GM21423 (cell line): ENCODE measurements around the gene DZIP1.
A peak's percentile ranks its signal among the peaks of the same experiment; 100 is the strongest.
"Not testable (repeated sequence)": the region's sequence is repeated elsewhere in the genome, so short reads cannot be mapped to it uniquely, and the experiment has no call there.

ENCODE experiments used
- ATAC-seq: cut with Tn5 transposase; IDR thresholded peaks from one replicate; pipeline ENCODE4 v1.9.1; 2021; ENCODE audit warnings: mild to moderate bottlenecking, moderate library complexity; ENCODE audit not compliant: unreplicated experiment

DZIP1 gene

GRCh38 chr13:95644601-95645052 is at the start of gene DZIP1:
TSS of gene DZIP1 (minus strand) at chr13:95644706. CDS start at chr13:95642029, 2,677 bp downstream.
- ATAC-seq = peak; percentile 56

DNA sequence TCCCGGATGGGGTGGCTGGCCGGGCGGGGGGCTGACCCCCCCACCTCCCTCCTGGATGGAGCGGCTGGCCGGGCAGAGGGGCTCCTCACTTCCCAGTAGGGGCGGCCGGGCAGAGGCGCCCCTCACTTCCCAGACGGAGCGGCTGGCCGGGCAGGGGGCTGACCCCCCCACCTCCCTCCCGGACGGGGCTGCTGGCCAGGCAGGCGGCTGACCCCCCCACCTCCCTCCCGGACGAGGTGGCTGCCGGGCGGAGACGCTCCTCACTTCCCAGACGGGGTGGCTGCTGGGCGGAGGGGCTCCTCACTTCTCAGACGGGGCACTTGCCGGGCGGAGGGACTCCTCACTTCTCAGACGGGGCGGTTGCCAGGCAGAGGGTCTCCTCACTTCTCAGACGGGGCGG is 46.5 kb upstream of the DZIP1 start:
- ATAC-seq = not testable (repeated sequence)

GRCh38 chr13:95689582-95689926 is 45.0 kb upstream of the DZIP1 start:
- no peak for ATAC-seq

- ATAC-seq = not testable (repeated sequence)
Measured at GRCh38 chr13:95684960-95685359, 40.5 kb upstream of the DZIP1 start.

GRCh38 chr13:95684418-95684817 is 39.9 kb upstream of the DZIP1 start:
- ATAC-seq = no peak

DNA sequence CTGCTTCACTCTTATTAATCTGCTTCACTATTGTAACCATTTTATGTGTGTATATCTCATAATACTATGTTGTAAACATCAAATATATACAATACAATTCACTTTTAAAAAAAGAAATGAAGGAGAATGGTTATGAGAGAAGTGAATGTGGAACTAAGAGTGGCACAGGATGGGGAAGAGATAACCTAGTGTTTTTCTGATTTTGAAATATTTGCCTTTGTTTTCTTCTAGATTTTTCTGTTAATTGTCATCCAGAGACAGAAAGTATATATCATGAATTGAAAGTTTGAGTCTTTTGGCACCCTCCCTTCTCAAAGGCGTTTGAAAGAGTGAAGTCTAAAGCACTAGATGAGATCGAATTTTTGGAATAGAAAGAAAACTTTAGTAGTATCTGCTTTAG is 35.2 kb upstream of the DZIP1 start:
- ATAC-seq = no peak

GRCh38 chr13:95678967-95679366 is 34.5 kb upstream of the DZIP1 start:
- no peak for ATAC-seq

DNA sequence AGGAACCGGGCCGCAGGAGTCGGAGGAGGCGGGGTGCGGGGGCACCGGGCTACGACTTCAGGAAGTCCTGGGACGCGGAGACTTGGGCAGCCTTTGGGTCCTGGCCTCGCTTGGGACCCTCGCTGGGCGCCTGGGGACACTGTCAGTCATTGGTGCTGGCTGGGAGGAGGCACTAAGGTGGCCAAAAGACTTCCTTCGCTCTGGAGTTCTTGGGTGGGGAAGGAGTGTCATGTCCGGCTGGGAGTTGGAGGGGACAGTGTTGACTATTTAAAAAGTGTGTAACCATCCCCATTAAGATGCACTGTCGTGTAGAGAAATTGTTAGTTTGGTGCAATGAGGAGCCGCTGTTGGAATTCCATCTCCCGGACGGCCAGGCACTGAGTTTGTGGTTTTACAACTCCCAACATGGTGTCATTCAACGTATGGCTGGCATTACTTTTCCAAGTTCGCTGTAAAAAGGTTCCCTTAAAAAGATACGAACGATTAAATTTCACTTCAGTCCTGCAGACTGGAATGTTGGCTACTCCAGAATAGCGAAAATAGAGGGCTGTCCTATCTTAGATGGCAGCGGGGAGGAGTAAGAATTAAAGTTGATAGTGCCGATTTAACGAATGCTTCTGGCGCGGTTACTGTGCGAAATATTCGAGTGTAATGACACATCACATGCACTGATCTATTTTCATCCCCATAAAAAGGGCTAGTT is 33.2 kb upstream of the DZIP1 start:
- no peak for ATAC-seq

DNA sequence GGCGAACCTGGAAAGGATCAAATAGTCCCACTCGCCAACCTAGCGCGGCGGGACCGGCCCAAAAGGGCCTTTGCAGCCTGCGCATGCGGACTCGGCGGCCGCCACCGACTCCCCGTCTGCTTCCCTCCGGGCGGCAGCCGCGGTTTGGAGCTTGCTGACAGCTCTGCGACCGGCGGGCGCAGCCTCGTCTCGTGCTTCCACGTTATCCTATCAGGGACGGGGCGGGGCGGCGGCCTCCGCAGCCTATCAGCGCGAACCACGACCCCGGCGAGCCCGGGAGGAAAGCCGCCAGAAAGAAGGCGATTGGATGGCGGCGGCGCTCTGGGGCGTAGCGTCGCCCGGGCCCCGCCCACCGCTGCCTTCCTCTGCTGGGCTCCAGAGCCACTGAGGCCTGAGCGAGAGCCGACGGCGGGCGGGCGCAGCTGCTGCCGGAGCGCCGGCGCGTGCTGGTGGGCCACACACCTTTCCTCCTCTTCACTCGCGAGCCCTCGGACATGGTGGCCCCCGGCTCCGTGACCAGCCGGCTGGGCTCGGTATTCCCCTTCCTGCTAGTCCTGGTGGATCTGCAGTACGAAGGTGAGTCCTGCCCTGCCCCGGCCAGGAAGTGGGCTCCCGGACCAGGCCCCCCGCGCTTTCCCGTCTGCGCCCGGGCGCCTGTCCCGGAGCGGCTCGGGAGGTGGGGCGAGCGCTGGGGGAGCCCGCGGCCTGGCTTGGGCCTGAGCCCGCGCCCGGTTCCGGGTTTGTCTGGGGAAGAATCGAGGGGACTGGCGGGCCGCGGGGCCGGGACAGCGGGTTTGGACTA is 32.5 kb upstream of the DZIP1 start, which contains the start of gene DNAJC3:
Gene DNAJC3 (plus strand): TSS at position 378 of the 802 bp plus-strand sequence. CDS start 117 bp downstream, at position 495.
- peak; percentile 94 for ATAC-seq

- ATAC-seq = peak; percentile 14
Measured at GRCh38 chr13:95676105-95676761, 31.7 kb upstream of the DZIP1 start.

- ATAC-seq = no peak
Measured at GRCh38 chr13:95671597-95671996, 27.1 kb upstream of the DZIP1 start.

- not testable (repeated sequence) for ATAC-seq
Measured at GRCh38 chr13:95667235-95667634, 22.7 kb upstream of the DZIP1 start.

DNA sequence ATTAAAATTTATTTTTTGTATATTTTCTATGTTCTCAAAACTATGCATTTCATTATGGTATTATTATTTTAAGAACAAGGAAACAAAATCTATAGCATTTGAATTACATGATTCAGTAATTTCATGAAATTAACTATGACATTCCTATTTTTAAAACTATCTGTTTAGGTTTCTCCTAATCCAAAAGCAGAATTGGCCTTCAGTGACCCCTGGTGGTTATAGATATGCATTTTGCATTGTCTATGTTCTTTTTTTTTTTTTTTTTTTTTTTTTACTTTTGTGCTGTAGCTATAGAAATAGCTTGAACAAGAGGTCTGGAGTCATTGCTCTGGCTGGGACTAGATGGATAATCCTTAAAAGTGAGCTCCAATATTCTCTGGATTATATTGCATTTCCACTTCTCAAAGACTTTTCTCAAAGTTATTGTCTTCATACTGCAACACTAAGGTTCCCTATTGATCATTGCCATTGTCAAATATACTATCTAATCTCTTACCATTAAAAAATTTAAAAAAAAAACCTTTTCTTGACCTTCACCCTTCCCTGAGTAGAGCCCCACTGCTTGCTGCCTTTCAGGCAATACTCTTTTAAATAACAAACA is 16.6 kb upstream of the DZIP1 start:
- ATAC-seq = no peak

- ATAC-seq = no peak
Measured at GRCh38 chr13:95659500-95659899, 15.0 kb upstream of the DZIP1 start.

DNA sequence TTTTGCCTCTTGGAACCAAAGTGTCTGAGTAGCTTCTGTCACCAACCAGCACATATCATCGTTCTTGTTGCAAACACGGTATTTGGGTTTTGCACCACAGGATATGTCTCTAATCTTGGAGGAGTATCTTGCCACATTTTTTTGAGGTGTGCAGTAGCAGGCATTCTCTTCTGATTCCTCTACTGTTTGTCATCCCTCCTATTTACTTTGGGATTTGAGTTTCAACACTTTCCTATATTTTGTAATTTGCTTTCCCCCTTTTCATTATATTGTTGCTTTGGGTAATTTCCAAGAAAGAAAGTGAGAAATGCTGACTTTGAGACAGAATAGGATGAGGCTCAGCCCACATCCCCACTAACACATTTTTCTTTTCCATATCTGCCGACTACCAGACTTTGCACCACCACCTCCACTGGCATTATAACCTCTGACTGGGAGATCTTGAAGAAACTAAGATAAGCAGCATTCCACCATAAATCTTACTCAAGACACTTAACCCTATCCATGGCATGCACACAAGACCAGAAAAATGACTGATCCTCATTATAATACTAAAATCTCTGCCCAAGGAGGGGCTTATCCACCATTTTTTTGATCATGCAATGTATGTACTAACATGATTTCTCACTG is 12.0 kb upstream of the DZIP1 start:
- no peak for ATAC-seq

DNA sequence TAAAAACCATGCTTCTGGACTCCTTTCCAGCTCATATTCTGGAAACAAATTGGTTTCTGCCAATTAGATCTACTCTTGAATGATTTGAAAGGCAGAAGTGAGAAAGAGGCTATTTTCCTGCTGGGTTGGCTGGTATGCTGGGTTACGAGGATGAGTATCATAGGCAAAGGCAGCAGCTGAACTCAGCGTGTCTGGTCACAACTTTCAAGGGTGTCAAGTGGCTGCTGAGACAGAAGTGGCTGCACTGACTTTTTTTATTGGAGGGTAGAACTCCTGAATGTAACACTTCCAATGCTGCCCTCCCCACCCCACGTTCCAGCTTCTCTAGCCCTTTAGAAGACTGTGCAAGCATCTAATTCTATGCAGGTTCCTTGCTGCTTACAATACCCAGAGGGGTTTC is 8.3 kb upstream of the DZIP1 start:
- no peak for ATAC-seq

- no peak for ATAC-seq
Measured at GRCh38 chr13:95652244-95652764, 7.8 kb upstream of the DZIP1 start.

- ATAC-seq = no peak
Measured at GRCh38 chr13:95650696-95651095, 6.2 kb upstream of the DZIP1 start.

- ATAC-seq = no peak
Measured at GRCh38 chr13:95647321-95647720, 2.8 kb upstream of the DZIP1 start.

GRCh38 chr13:95643936-95644598 is 439 bp downstream of the DZIP1 start:
- peak; percentile 38 for ATAC-seq
